ENCODE measurements around the gene YTHDF2. TPM values are rescaled to one million over a fixed set of nuclear protein-coding genes. Genes with fewer than 3 reads are reported as not detected.
"Not testable (repeated sequence)": the region's sequence is repeated elsewhere in the genome, so short reads cannot be mapped to it uniquely, and the experiment has no call there.

YTHDF2 gene
- total RNA-seq, 1 experiment from 2014 or later = 200 TPM

DNA sequence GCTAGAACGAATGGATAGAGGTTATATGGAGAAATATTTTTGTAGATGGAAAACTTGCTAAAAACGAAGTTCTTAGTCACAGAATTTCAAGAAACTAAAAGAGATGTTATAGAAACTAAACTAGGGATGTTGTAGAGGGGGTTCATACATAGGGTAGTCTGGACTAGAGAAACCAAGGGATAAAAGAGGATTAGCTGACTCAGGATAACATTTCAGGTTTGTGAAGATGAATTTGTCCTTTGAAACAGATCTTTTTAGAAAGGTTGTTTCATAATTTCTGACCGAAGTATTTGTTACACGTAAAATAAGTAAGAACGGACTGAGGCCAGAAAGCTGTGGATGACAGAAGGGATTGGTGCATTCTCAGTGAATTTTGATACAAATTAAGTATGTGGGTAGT, 13.6 kb downstream of the YTHDF2 start:
- no peak overlapping the region for H3T11ph ChIP-seq (ENCODE audit: low read length)
- H3K9me3 Mint-ChIP-seq = no peaks in the 10 kb centered on the region
- H3K36me3 Mint-ChIP-seq (ENCODE audit: insufficient read depth in 1 of 3, low read depth in 3 of 3) = peaks cover 22 to 68% (median 47%) of the 10 kb centered on the region in 3 experiments; a peak in 6 of 7 replicates
- H3K27ac Mint-ChIP-seq = peak overlapping the region; percentile 46 to 81 (median 62); a peak in 2 of 7 replicates
- no peaks in the 10 kb centered on the region for H3K27me3 Mint-ChIP-seq (ENCODE audit: low read depth)
- no peak overlapping the region for H2BK5ac ChIP-seq (ENCODE audit: insufficient read length, low read length)
- H3K4me3 Mint-ChIP-seq = peak overlapping the region in 1 of 2 experiments; percentile 15; a peak in 1 of 5 replicates
- H4K20me1 ChIP-seq (ENCODE audit: control insufficient read depth, insufficient read depth, insufficient read length) = no peaks in the 10 kb centered on the region
- no peak overlapping the region for H4K91ac ChIP-seq (ENCODE audit: insufficient read length, low read depth, low read length)
- no peaks in the 10 kb centered on the region for H3K9me3 ChIP-seq (ENCODE audit: control insufficient read depth, low read depth, low read length)
- H3K4ac ChIP-seq (ENCODE audit: low read depth, low read length) = no peak overlapping the region
- no peak overlapping the region for H3K23ac ChIP-seq (ENCODE audit: insufficient read length, low read depth, low read length)
- H2BK15ac ChIP-seq (ENCODE audit: low read depth, low read length) = no peak overlapping the region
- no peak overlapping the region for H2AFZ ChIP-seq (ENCODE audit: low read length)
- no peak overlapping the region for H4K8ac ChIP-seq (replicated peaks; ENCODE audit: insufficient read length, low read depth, low read length)
- H3K23me2 ChIP-seq (ENCODE audit: insufficient read length, low read depth, low read length, poor library complexity, severe bottlenecking) = no peaks in the 10 kb centered on the region
- no peak overlapping the region for H2BK20ac ChIP-seq (ENCODE audit: low read depth, low read length, poor library complexity, severe bottlenecking)
- H3K56ac ChIP-seq (ENCODE audit: insufficient read length, low read depth, low read length) = no peak overlapping the region
- H2AK5ac ChIP-seq (ENCODE audit: insufficient read length, low read length) = no peak overlapping the region
- H3K79me1 ChIP-seq (ENCODE audit: insufficient read depth, low read depth, low read length, poor library complexity, severe bottlenecking) = no peaks in the 10 kb centered on the region
- H4K5ac ChIP-seq (ENCODE audit: insufficient read length, low read depth, low read length) = no peak overlapping the region
- WGBS (ENCODE audit: extremely low coverage, insufficient read length, low lambda C conversion rate) = 100% methylated on average over 2 of the region's 5 CpGs
- H3K4me1 ChIP-seq (ENCODE audit: insufficient read depth, low read length) = 0 out of 2 replicates have a peak, but pooled peaks cover 3% of the 10 kb centered on the region
- no peak overlapping the region for H3K4me2 ChIP-seq (ENCODE audit: insufficient read depth, insufficient read length, low read length)
- no peak overlapping the region for H3K18ac ChIP-seq (ENCODE audit: insufficient read length, low read depth, low read length)
- TF ChIP-seq, protein P1, sequence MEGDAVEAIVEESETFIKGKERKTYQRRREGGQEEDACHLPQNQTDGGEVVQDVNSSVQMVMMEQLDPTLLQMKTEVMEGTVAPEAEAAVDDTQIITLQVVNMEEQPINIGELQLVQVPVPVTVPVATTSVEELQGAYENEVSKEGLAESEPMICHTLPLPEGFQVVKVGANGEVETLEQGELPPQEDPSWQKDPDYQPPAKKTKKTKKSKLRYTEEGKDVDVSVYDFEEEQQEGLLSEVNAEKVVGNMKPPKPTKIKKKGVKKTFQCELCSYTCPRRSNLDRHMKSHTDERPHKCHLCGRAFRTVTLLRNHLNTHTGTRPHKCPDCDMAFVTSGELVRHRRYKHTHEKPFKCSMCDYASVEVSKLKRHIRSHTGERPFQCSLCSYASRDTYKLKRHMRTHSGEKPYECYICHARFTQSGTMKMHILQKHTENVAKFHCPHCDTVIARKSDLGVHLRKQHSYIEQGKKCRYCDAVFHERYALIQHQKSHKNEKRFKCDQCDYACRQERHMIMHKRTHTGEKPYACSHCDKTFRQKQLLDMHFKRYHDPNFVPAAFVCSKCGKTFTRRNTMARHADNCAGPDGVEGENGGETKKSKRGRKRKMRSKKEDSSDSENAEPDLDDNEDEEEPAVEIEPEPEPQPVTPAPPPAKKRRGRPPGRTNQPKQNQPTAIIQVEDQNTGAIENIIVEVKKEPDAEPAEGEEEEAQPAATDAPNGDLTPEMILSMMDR (conservative IDR thresholded peaks at IDR 0.05) = no peak
- H3K4me1 Mint-ChIP-seq = peaks cover 28 to 31% of the 10 kb centered on the region in 2 experiments
- no peak overlapping the region for H3K9ac ChIP-seq (ENCODE audit: extremely low read depth, insufficient read length, low read length)
- peaks cover 87% of the 10 kb centered on the region for H3K79me2 ChIP-seq (ENCODE audit: insufficient read depth, low read length)
- no peak overlapping the region for H2BK120ac ChIP-seq (ENCODE audit: low read depth, low read length, poor library complexity, severe bottlenecking)
- H2BK12ac ChIP-seq (ENCODE audit: insufficient read length, low read depth, low read length) = no peak overlapping the region
- H3K14ac ChIP-seq (ENCODE audit: insufficient read depth, low read length) = no peak overlapping the region
- no peaks in the 10 kb centered on the region for H3K27me3 ChIP-seq (ENCODE audit: insufficient read depth, low read length)
- no peak for DNase-seq
- H3K27ac ChIP-seq (ENCODE audit: insufficient read length, low read depth, low read length) = no peak overlapping the region

DNA sequence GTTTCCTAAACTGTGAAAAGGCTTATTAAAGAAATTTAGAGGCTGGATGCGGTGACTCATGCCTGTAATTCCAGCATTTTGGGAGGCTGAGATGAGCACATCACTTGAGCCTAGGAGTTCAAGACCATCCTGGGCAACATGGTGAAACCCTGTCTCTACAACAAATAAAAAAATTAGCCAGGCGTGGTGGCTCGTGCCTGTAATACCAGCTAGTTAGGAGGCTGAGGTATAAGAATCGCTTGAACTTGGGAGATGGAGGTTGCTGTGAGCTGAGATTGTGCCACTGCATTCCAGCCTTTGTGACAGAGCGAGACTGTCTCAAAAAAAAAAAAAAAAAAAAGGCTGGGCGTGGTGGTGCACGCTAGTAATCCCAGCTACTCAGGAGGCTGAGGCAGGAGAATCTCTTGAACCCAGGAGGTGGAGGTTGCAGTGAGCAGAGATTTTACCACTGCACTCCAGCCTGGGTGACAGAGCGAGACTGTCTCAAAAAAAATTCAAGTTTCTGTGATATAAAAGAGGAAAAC, 14.1 kb downstream of the YTHDF2 start:
- not testable (repeated sequence) for H3K4me1 ChIP-seq (ENCODE audit: insufficient read depth, low read length); H3K56ac ChIP-seq (ENCODE audit: insufficient read length, low read depth, low read length); H3K9ac ChIP-seq (ENCODE audit: extremely low read depth, insufficient read length, low read length); H3K23me2 ChIP-seq (ENCODE audit: insufficient read length, low read depth, low read length, poor library complexity, severe bottlenecking); H3K27me3 Mint-ChIP-seq (ENCODE audit: low read depth); H3K23ac ChIP-seq (ENCODE audit: insufficient read length, low read depth, low read length); H2BK20ac ChIP-seq (ENCODE audit: low read depth, low read length, poor library complexity, severe bottlenecking); H3K27ac Mint-ChIP-seq; H3K18ac ChIP-seq (ENCODE audit: insufficient read length, low read depth, low read length); H2BK12ac ChIP-seq (ENCODE audit: insufficient read length, low read depth, low read length); H3K4me3 Mint-ChIP-seq; H2BK5ac ChIP-seq (ENCODE audit: insufficient read length, low read length); H3K9me3 Mint-ChIP-seq; H3K27ac ChIP-seq (ENCODE audit: insufficient read length, low read depth, low read length); H3K27me3 ChIP-seq (ENCODE audit: insufficient read depth, low read length); H2BK15ac ChIP-seq (ENCODE audit: low read depth, low read length); H4K91ac ChIP-seq (ENCODE audit: insufficient read length, low read depth, low read length); H3K9me3 ChIP-seq (ENCODE audit: control insufficient read depth, low read depth, low read length); H4K8ac ChIP-seq (replicated peaks; ENCODE audit: insufficient read length, low read depth, low read length); H3K79me1 ChIP-seq (ENCODE audit: insufficient read depth, low read depth, low read length, poor library complexity, severe bottlenecking); H2BK120ac ChIP-seq (ENCODE audit: low read depth, low read length, poor library complexity, severe bottlenecking); H3T11ph ChIP-seq (ENCODE audit: low read length); H4K5ac ChIP-seq (ENCODE audit: insufficient read length, low read depth, low read length); DNase-seq; H3K4me2 ChIP-seq (ENCODE audit: insufficient read depth, insufficient read length, low read length); H3K14ac ChIP-seq (ENCODE audit: insufficient read depth, low read length); H4K20me1 ChIP-seq (ENCODE audit: control insufficient read depth, insufficient read depth, insufficient read length); H2AFZ ChIP-seq (ENCODE audit: low read length); H2AK5ac ChIP-seq (ENCODE audit: insufficient read length, low read length); H3K4ac ChIP-seq (ENCODE audit: low read depth, low read length)
- WGBS (ENCODE audit: extremely low coverage, insufficient read length, low lambda C conversion rate) = no CpG with 5 or more reads among the region's 8 CpGs
- Mint-ChIP-seq H3K36me3 (ENCODE audit: insufficient read depth in 1 of 3, low read depth in 3 of 3) (peaks cover 20 to 64% (median 45%) of the 10 kb centered on the region in 3 experiments; a peak in 6 of 7 replicates), H3K4me1 (peaks cover 28 to 31% of the 10 kb centered on the region in 2 experiments)
- H3K79me2 ChIP-seq (ENCODE audit: insufficient read depth, low read length) = peaks cover 87% of the 10 kb centered on the region

All from H9 (cell line).